Femur (tissue), 1 donor: Measurements from ENCODE around the gene PLEKHA1.

Experiments
- DNase-seq: peaks from one replicate; pipeline ENCODE4 v3.0.0-alpha.2; 2017

The PLEKHA1 gene

DNA sequence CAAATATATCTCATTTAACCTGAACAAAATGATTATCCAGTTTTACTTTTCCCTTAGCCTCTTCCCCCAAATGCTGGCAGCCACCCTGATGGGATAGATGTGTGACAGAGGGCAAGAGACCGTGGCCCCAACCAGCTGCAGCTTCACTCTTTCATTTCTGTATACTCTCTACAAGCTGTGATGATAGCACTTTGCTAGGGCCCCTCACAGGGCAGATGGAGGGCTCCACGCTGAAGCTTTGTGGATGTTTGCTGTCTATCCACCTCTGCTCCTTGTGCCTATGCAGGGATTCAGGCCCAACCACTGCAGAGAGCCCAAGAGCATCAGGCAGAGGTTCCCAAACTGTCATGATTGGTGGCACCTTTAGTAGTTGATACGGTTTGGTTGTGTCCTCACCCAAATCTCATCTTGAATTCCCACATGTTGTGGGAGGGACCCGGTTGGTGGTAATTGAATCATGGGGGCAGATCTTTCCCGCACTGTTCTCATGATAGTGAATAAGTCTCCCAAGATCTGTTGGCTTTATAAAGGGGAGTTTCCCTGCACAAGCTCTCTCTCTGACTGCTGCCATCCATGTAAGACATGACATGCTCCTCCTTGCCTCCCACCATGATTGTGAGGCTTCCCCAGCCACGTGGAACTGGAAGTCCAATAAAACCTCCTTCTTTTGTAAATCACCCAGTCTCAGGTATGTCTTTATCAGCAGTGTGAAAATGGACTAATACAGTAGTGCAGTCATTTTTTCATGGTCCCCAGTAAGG is 107.0 kb downstream of the PLEKHA1 start:
- DNase-seq = no peak
